Sigmoid colon (tissue), 7 donors: ENCODE results near the gene ETV6. TPM values are rescaled to one million over a fixed set of nuclear protein-coding genes. Genes with fewer than 3 reads are reported as not detected.

Source experiments
- DNase-seq: peaks from one replicate; pipeline ENCODE4 v3.0.0-alpha.2; 2019
- H3K27ac ChIP-seq, 4 donors: fragments of 200-600 bp; sonication (generic); one replicate each; pipeline ENCODE4 v1.5.1; 2016 to 2019; ENCODE audit warnings: mild to moderate bottlenecking in 1 of 4
- H3K27me3 ChIP-seq, 3 donors: fragments of 200-600 bp; sonication (generic); one replicate each; pipeline ENCODE4 v1.5.1; 2019; ENCODE audit warnings: mild to moderate bottlenecking in 1 of 3
- H3K36me3 ChIP-seq, 4 donors: fragments of 200-600 bp; sonication (generic); one replicate each; pipeline ENCODE4 v1.5.1; 2016 to 2019
- H3K4me1 ChIP-seq, 4 donors: fragments of 200-600 bp; sonication (generic); one replicate each; pipeline ENCODE4 v1.5.1; 2017 to 2019
- H3K4me3 ChIP-seq, 4 donors: fragments of 200-600 bp; sonication (generic); one replicate each; pipeline ENCODE4 v1.5.1; 2017 to 2019; ENCODE audit warnings: mild to moderate bottlenecking in 2 of 4, moderate library complexity in 1 of 4
- H3K9me3 ChIP-seq, 4 donors: fragments of 200-600 bp in 3 of 4; sonication (generic) in 3 of 4; one replicate each; pipeline versions ENCODE4 v1.5.1 to v1.6.1; 2013 to 2019
- CTCF ChIP-seq, 4 experiments: fragments of 450-650 bp in 3 of 4; fragments of 200-600 bp in 1 of 4; IDR thresholded peaks; one replicate each; pipeline ENCODE4 v1.5.1; 2016 to 2019; ENCODE audit warnings: antibody characterized with exemption in 4 of 4, mild to moderate bottlenecking in 3 of 4, moderate library complexity in 2 of 4
- EP300 ChIP-seq, 4 donors: sonication (generic); formaldehyde crosslinking; IDR thresholded peaks; one replicate each; pipeline ENCODE4 v1.6.1; 2017; ENCODE audit warnings: antibody characterized with exemption in 4 of 4
- POLR2A ChIP-seq, 2 donors: fragments of 450-650 bp; IDR thresholded peaks; one replicate each; pipeline ENCODE4 v1.6.1; 2016; ENCODE audit warnings: antibody characterized with exemption in 2 of 2, mild to moderate bottlenecking in 2 of 2, moderate library complexity in 2 of 2
- POLR2AphosphoS5 ChIP-seq, 4 donors: sonication (generic); formaldehyde crosslinking; IDR thresholded peaks; one replicate each; pipeline ENCODE4 v1.6.1; 2017; ENCODE audit warnings: antibody characterized with exemption in 4 of 4
- WGBS, 2 donors: extraction: QIAGEN DNeasy Blood & Tissue Kit; methylation state at CpG; one replicate each; pipeline ENCODE4 v1.1.7; 2013; 5-methylcytosine and 5-hydroxymethylcytosine counted together
- intact Hi-C: fragments of 100-400 bp; cut with DNase I; formaldehyde crosslinking; loops from one replicate; pipeline ENCODE4 v1.15.1; 2023
- polyA plus RNA-seq, 3 donors: library from polyadenylated mRNA; stranded (reverse); fragments of 200-250 nt; gene quantifications; one replicate each; pipeline ENCODE4 v1.2.3, GENCODE V29; 2013
- total RNA-seq, 4 donors: library from RNA; depleted of rRNA; stranded (reverse); fragments of >200 nt; gene quantifications; one replicate each; pipeline ENCODE4 v1.1.0, GENCODE V29; 2016
- donor health status: healthy with polysubstance abuse.
- donor health status: Bipolar disorder and iron deficiency.
- donor health status: healthy.

The ETV6 gene
- total and polyA plus RNA-seq, 7 donors = 8.4 to 35.2 (median 16.3) TPM

DNA sequence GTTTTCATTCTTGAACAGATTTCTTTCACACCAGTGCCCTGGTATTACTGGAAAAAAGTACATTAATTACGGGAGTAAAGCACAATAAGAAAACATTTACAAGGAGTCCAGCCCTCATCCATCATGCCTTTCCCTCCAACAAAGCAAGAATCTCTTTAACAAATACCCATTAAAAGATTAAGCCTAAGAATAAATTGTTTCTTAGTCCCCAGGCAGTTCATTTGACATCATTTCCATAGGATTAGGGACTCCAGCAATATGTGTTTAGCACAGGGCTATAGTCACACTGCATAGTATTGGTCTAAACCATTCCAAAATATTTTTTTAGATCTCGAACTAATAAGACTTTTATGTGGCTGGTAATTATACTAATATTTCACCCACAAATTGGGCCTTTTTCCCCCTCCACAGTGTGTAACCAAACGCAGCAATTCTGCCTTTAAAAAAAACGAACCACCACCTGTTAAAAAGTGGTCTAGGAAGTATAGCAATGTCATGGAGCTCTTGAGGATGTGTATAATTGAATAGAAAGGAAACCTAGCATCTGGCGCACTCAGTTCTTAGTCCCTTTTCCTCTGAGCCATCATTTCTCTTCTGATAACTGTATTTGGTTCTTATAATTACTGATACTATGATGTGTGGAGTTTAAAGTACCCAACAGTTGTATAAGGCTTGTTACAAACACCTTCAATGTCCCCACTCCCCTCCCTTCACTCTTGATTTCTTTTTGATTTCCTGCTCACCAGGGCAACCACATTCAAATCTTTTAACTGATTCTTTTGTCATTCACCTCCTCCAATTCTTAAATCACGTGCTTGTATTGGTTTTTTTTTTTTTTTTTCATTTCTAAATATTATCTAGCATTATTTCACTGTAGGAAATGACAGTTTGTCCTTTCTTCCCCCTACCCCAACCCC, 138.7 kb downstream of the ETV6 start:
- no peak for DNase-seq
- no peak overlapping the region for H3K4me3 ChIP-seq
- 56 to 77% methylated on average over 6 of the region's 6 CpGs for WGBS, 2 donors
- peaks cover 0 to 68% (median 56%) of the 10 kb centered on the region in 4 donors for H3K4me1 ChIP-seq
- no peaks in the 10 kb centered on the region for H3K27me3 ChIP-seq
- TF ChIP-seq POLR2AphosphoS5 (IDR thresholded peaks at IDR 0.05) (no peak), CTCF (IDR thresholded peaks at IDR 0.05) (no peak), EP300 (IDR thresholded peaks at IDR 0.05) (no peak), POLR2A (IDR thresholded peaks at IDR 0.05) (no peak)
- H3K36me3 ChIP-seq = no peaks in the 10 kb centered on the region
- intact Hi-C loops = no loop called here
- peak overlapping the region; percentile 41 to 91 (median 71) for H3K27ac ChIP-seq
- H3K9me3 ChIP-seq = no peaks in the 10 kb centered on the region

GRCh38 chr12:11793921-11794710, 144.6 kb downstream of the ETV6 start:
- no peaks in the 10 kb centered on the region for H3K27me3 ChIP-seq
- intact Hi-C loops = loop anchor here (5.0 kb wide), 2 partner anchors 68 to 137 kb away; no protein-coding TSS in a partner anchor
- peak overlapping the region in 3 of 4 donors; percentile 15 to 23 (median 17) for H3K4me3 ChIP-seq
- TF ChIP-seq CTCF (IDR thresholded peaks at IDR 0.05) (no peak), POLR2A (IDR thresholded peaks at IDR 0.05) (peak in 1 of 2 donors; percentile 17), POLR2AphosphoS5 (IDR thresholded peaks at IDR 0.05) (peak; percentile 41 to 55 (median 46))
- WGBS, 2 donors = 78 to 91% methylated on average over 14 of the region's 14 CpGs
- peak overlapping the region; percentile 82 to 91 (median 84) for H3K27ac ChIP-seq
- H3K36me3 ChIP-seq = no peaks in the 10 kb centered on the region
- peak; percentile 78 for DNase-seq
- no peaks in the 10 kb centered on the region for H3K9me3 ChIP-seq
- peaks cover 0 to 83% (median 68%) of the 10 kb centered on the region in 4 donors for H3K4me1 ChIP-seq

GRCh38 chr12:11794751-11795150, 145.3 kb downstream of the ETV6 start:
- Histone ChIP-seq H3K9me3 (no peaks in the 10 kb centered on the region), H3K36me3 (no peaks in the 10 kb centered on the region), H3K4me1 (peaks cover 0 to 84% (median 68%) of the 10 kb centered on the region in 4 donors), H3K27ac (peak overlapping the region; percentile 82 to 91 (median 84)), H3K4me3 (peak overlapping the region in 1 of 4 donors; percentile 15), H3K27me3 (no peaks in the 10 kb centered on the region)
- no peak for DNase-seq
- intact Hi-C loops = loop anchor here (5.0 kb wide), 2 partner anchors 68 to 137 kb away; no protein-coding TSS in a partner anchor
- 91 to 92% methylated on average over 4 of the region's 4 CpGs for WGBS, 2 donors
- TF ChIP-seq EP300 (IDR thresholded peaks at IDR 0.05) (no peak), CTCF (IDR thresholded peaks at IDR 0.05) (no peak), POLR2AphosphoS5 (IDR thresholded peaks at IDR 0.05) (no peak), POLR2A (IDR thresholded peaks at IDR 0.05) (no peak)

GRCh38 chr12:11795192-11795912, 145.9 kb downstream of the ETV6 start:
- H3K4me1 ChIP-seq = peaks cover 0 to 84% (median 68%) of the 10 kb centered on the region in 4 donors
- WGBS, 2 donors = 48 to 69% methylated on average over 8 of the region's 8 CpGs
- no peaks in the 10 kb centered on the region for H3K27me3 ChIP-seq
- H3K27ac ChIP-seq = peak overlapping the region; percentile 82 to 91 (median 84)
- DNase-seq = no peak
- intact Hi-C loops = no loop called here
- no peaks in the 10 kb centered on the region for H3K9me3 ChIP-seq
- TF ChIP-seq EP300 (IDR thresholded peaks at IDR 0.05) (no peak), POLR2AphosphoS5 (IDR thresholded peaks at IDR 0.05) (no peak), POLR2A (IDR thresholded peaks at IDR 0.05) (no peak), CTCF (IDR thresholded peaks at IDR 0.05) (no peak)
- no peak overlapping the region for H3K4me3 ChIP-seq
- no peaks in the 10 kb centered on the region for H3K36me3 ChIP-seq
